Measurements from ENCODE around the gene BTBD2.

BTBD2 gene

DNA sequence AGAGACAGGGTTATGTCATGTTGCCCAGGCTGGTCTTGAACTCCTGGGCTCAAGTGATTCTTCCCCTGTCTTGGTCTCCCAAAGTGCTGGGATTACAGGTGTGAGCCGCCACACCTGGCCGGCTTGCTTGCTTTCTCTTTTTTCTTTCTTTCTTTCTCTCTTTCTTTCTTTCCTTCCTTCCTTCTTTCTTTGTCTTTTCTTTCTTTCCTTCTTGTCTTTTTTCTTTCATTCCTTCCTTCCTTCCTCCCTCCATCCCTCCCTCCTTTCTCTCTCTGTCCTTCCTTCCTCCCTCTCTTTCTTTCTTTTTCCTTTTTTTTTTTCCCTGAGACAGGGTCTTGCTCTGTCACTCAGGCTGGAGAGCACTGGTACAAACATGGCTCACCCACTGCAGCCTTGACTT is 6.8 kb upstream of the BTBD2 start:
- Mint-ChIP-seq H3K9me3 (peaks cover 0 to 3% of the 10 kb centered on the region in 2 donors), H3K4me3 (no peak overlapping the region), H3K27ac (no peak overlapping the region), H3K4me1 (peaks cover 5 to 7% of the 10 kb centered on the region in 2 donors), H3K36me3 (no peaks in the 10 kb centered on the region), H3K27me3 (no peaks in the 10 kb centered on the region)
- ATAC-seq (replicated peaks): no peak
- no peak for DNase-seq

DNA sequence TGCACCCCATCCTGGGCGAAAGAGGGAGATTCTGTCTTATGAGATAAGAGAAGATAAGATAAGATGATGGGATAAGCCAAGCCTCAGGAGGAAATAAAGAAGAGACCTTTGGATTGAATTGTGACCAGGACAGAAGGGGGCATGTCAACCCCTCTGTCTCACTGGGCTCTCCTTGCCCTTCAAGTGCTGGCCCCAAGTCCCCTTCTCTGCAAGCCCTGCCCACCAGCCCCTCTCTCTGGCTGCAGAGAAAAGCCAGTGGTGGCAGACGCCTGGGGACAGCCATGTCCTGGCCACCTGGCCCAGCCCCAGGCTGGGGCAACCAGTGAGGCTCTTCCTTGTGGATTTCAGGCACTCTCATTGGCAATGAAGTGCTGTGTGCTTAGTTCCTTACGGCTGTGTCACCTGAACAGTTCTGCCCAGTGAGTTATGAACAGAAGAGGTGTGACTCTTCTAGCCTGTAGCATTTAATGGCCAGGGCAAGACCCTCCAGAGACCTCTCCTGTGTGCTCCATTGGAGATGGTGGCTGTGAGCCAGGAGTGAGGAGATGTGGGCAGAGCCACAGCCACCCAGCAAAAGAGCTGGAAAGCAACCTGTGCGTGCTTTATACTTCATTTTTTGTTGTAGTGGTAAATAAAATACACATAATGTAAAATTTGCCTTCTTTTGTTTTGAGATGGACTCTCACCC is 6.1 kb upstream of the BTBD2 start:
- Mint-ChIP-seq H3K27ac (no peak overlapping the region), H3K9me3 (peaks cover 0 to 3% of the 10 kb centered on the region in 2 donors), H3K27me3 (no peaks in the 10 kb centered on the region)

DNA sequence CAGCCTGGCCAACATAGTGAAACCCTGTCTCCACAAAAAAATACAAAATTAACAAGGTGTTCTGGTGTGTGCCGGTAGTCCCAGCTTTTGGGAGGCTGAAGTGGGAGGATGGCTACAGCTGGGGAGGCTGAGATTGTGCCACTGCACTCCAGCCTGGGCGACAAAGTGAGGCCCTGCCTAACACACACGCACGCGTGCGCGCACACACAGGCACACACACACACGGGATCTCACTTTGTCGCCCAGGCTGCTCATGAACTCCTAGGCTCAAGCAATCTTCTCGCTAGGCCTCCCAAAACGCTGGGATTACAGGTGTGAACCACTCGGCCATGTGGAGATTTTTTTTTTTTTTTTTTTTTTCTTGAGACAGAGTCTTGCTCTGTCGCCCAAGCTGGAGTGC is 3.2 kb upstream of the BTBD2 start:
- Mint-ChIP-seq H3K4me1 (peaks cover 14 to 33% of the 10 kb centered on the region in 2 donors), H3K27ac (no peak overlapping the region), H3K36me3 (peaks cover under 1 to 2% of the 10 kb centered on the region in 2 donors), H3K4me3 (no peak overlapping the region), H3K9me3 (no peaks in the 10 kb centered on the region), H3K27me3 (no peaks in the 10 kb centered on the region)
- ATAC-seq (replicated peaks) (no peak), DNase-seq (no peak)

More for the DNA sequence above, 6.1 kb upstream of the BTBD2 start:
- H3K4me3 Mint-ChIP-seq: no peak overlapping the region
- ATAC-seq (replicated peaks) (no peak), DNase-seq (no peak)
- H3K4me1 Mint-ChIP-seq: peaks cover 4 to 14% of the 10 kb centered on the region in 2 donors
- H3K36me3 Mint-ChIP-seq: no peaks in the 10 kb centered on the region

- H3K9me3 Mint-ChIP-seq: no peaks in the 10 kb centered on the region
- H3K4me3 Mint-ChIP-seq: peak overlapping the region; percentile 82 to 88
- peaks cover 17 to 20% of the 10 kb centered on the region in 2 donors for H3K36me3 Mint-ChIP-seq
- ATAC-seq (replicated peaks) (peak; percentile 68 to 77), DNase-seq (peak; percentile 52)
- H3K27me3 Mint-ChIP-seq: no peaks in the 10 kb centered on the region
- peaks cover 29 to 56% of the 10 kb centered on the region in 2 donors for H3K4me1 Mint-ChIP-seq
- H3K27ac Mint-ChIP-seq: peak overlapping the region; percentile 89
Measured at GRCh38 chr19:2016041-2016807, 710 bp upstream of the BTBD2 start.

DNA sequence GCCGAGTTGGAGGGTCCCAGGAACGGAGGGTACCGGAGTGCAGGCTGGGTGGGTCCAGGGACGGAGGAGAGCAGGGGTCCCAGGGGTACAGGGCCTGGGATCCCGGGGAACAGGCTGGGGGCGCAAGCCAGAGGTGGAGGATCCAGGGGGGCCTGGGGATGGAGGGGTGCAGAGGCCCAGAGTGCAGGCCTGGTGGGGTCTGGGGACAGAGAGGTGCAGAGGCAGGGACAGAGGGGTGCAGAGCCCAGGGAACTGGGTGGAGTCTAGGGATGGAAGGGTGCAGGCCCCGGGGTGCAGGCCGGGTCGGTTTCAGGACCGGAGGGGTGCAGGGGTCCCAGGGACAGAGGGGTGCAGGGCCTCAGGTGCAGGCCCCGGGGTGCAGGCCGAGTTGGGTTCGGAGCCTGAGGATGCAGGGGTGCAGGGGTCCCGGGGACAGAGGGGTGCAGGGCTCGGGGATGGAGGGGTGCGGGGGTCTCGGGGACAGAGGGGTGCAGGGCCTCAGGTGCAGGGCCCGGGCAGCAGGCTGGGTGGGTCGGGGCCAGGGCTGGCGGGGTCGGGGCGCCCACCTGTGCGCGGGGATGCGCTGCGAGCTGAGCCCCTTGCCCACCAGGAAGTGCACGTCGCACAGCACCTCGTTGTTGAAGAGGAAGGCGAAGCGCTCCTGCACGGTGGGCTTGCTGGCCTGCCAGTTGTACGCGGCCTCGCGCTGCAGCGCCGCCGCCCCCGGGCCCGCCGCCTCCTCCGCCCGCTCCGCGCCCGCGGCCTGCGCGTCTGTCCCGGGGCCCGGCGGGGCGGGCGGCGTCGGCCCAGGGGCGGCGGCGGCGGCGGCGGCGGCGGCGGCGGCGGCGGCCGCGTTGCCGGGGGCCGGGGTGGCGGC is 545 bp downstream of the BTBD2 start:
- Mint-ChIP-seq H3K4me3 (peak overlapping the region; percentile 79 to 83), H3K27ac (peak overlapping the region; percentile 73), H3K36me3 (peaks cover 27 to 32% of the 10 kb centered on the region in 2 donors), H3K27me3 (no peaks in the 10 kb centered on the region), H3K4me1 (peaks cover 35 to 66% of the 10 kb centered on the region in 2 donors), H3K9me3 (peaks cover 0 to 2% of the 10 kb centered on the region in 2 donors)
- ATAC-seq (replicated peaks) (peak; percentile 45 to 60), DNase-seq (no peak)

DNA sequence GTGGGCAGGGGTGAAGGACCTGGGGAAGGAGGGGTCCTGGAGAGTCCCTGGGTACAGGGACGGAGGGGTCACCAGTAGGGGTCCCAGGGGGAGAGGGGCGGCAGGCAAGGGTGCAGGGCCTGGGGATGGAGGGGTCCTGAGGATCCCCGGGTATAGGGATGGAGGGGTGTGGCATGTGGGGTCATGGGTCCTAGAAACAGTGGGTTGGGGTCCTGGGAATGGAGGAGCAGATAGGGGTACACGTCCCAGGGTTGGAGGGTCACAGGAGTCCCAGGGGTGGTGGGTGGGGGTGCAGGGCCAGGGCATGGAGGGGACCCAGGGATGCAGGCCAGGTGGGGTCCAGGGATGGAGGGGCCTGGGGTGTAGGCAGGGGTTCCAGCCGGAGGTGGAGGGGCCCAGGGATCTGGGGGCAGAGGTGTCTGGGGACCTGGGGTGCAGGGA is 1.4 kb downstream of the BTBD2 start:
- DNase-seq: no peak
- Mint-ChIP-seq H3K27me3 (no peaks in the 10 kb centered on the region), H3K4me1 (peaks cover 32 to 67% of the 10 kb centered on the region in 2 donors), H3K9me3 (peaks cover 0 to 2% of the 10 kb centered on the region in 2 donors), H3K27ac (no peak overlapping the region), H3K4me3 (peak overlapping the region; percentile 55 to 79), H3K36me3 (peaks cover 27 to 32% of the 10 kb centered on the region in 2 donors)
- no peak for ATAC-seq (replicated peaks)

- ATAC-seq (replicated peaks): no peak
- H3K27ac Mint-ChIP-seq: peak overlapping the region; percentile 42
- H3K4me1 Mint-ChIP-seq: peaks cover 33 to 72% of the 10 kb centered on the region in 2 donors
- peaks cover 28 to 34% of the 10 kb centered on the region in 2 donors for H3K36me3 Mint-ChIP-seq
- H3K27me3 Mint-ChIP-seq: no peaks in the 10 kb centered on the region
- H3K9me3 Mint-ChIP-seq: peaks cover 0 to 2% of the 10 kb centered on the region in 2 donors
- DNase-seq: no peak
- H3K4me3 Mint-ChIP-seq: peak overlapping the region; percentile 55 to 79
Measured at GRCh38 chr19:2013683-2013961, 1.9 kb downstream of the BTBD2 start.

GRCh38 chr19:2012941-2013682 is 2.4 kb downstream of the BTBD2 start:
- peaks cover 0 to 2% of the 10 kb centered on the region in 2 donors for H3K9me3 Mint-ChIP-seq
- ATAC-seq (replicated peaks) (no peak), DNase-seq (no peak)
- H3K27ac Mint-ChIP-seq: peak overlapping the region; percentile 42
- peak overlapping the region; percentile 44 to 79 for H3K4me3 Mint-ChIP-seq
- peaks cover 34 to 75% of the 10 kb centered on the region in 2 donors for H3K4me1 Mint-ChIP-seq
- H3K36me3 Mint-ChIP-seq: peaks cover 29 to 35% of the 10 kb centered on the region in 2 donors
- no peaks in the 10 kb centered on the region for H3K27me3 Mint-ChIP-seq

DNA sequence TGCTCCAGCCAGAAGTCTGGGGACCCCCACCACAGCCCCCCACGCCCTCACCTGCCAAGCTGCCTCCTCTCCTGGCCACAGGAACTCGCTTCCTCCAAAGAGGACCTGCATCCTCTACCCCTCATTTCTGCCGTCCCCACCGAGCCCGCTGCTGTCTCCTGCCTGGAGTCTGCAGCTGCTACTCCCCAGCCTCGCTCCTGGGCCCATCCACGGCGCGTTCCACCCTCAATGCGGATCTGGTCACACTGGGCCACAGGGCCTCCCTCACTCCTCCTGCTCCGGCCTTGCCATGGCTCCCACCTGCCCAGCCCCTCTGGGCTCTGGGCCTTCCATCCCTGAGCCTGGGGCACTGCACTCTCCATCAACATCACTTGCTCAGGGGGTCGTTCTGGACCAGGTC is 4.3 kb downstream of the BTBD2 start:
- DNase-seq (no peak), ATAC-seq (replicated peaks) (no peak)
- Mint-ChIP-seq H3K36me3 (peaks cover 29 to 41% of the 10 kb centered on the region in 2 donors), H3K9me3 (peaks cover 0 to 2% of the 10 kb centered on the region in 2 donors), H3K27me3 (no peaks in the 10 kb centered on the region), H3K4me3 (peak overlapping the region in 1 of 2 donors; percentile 44), H3K4me1 (peaks cover 29 to 62% of the 10 kb centered on the region in 2 donors), H3K27ac (peak overlapping the region; percentile 73)

GRCh38 chr19:2010135-2010668 is 5.3 kb downstream of the BTBD2 start:
- DNase-seq (no peak), ATAC-seq (replicated peaks) (no peak)
- Mint-ChIP-seq H3K9me3 (peaks cover 0 to 2% of the 10 kb centered on the region in 2 donors), H3K4me1 (peaks cover 29 to 59% of the 10 kb centered on the region in 2 donors), H3K36me3 (peaks cover 29 to 41% of the 10 kb centered on the region in 2 donors), H3K27me3 (no peaks in the 10 kb centered on the region), H3K27ac (no peak overlapping the region), H3K4me3 (peak overlapping the region in 1 of 2 donors; percentile 30)

DNA sequence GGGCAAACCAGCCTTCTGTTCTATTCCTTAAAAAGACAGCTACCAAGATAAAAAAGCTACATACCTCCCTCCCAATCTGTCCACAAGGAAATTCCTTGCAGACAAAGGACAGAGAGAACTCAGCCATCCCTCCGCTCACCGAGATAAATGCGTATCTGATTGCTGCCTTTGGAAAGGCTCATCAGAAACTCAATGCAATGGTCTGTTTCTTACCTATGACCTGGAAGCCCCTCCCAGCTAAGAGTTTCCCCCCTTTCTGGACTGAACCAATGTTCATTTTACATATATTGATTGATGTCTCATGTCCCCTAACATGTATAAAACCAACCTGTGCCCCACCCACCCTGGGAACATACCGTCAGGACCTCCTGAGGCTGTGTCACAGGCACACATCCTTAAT is 11.6 kb downstream of the BTBD2 start:
- no peak for DNase-seq
- Mint-ChIP-seq H3K27me3 (no peaks in the 10 kb centered on the region), H3K36me3 (peaks cover 23 to 41% of the 10 kb centered on the region in 2 donors), H3K27ac (no peak overlapping the region), H3K9me3 (no peaks in the 10 kb centered on the region), H3K4me1 (peaks cover 15 to 28% of the 10 kb centered on the region in 2 donors), H3K4me3 (no peak overlapping the region)
- ATAC-seq (replicated peaks): no peak

DNA sequence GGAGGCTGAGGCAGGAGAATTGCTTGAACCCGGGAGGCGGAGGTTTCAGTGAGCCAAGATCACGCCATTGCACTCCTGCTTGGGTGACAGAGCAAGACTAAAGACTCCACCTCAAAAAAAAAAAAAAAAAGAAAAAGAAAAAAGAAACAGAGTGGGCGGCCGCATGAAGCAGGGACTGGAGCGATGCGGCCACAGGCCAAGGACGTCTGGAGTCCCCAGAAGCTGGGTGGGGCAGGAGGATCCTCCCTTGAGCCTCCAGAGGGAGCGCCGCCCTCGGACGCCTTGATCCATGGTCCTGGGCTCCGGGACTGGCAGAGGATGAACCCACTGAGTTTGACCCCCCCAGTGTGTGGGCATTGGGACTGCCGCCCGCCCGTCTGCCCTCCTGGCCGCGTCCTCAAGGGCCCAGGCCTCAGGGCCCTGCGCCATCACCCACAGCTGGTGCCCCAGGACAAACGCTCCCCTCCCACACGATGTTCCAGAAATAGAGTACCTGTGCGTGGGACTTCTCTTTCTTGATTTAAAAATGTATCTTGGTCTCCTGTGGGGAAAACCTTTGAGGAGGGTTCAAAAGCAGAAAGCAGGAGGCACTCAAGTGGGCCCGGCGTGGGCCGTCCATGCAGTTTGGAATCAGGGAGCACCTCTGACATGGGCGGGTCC is 15.5 kb downstream of the BTBD2 start:
- H3K27me3 Mint-ChIP-seq: no peaks in the 10 kb centered on the region
- ATAC-seq (replicated peaks) (peak; percentile 58 to 71), DNase-seq (no peak)
- peaks cover 35 to 49% of the 10 kb centered on the region in 2 donors for H3K36me3 Mint-ChIP-seq
- H3K4me3 Mint-ChIP-seq: peak overlapping the region; percentile 29 to 65
- H3K9me3 Mint-ChIP-seq: no peaks in the 10 kb centered on the region
- peak overlapping the region; percentile 69 for H3K27ac Mint-ChIP-seq
- H3K4me1 Mint-ChIP-seq: peaks cover 16 to 35% of the 10 kb centered on the region in 2 donors

Data from stimulated activated naive B cell treated with anti-CD40 and anti-IgM and Interleukin-4, amounts not matched to agents 10 μg/mL and 1 μg/mL and 100 μg/mL, for 72 hours (primary cell).